GM12878 (cell line): Measurements from ENCODE around the gene ELMOD3. TPM values are rescaled to one million over a fixed set of nuclear protein-coding genes. Genes with fewer than 3 reads are reported as not detected.
A peak's percentile ranks its signal among the peaks of the same experiment; 100 is the strongest.

Experiments
- BACH1 ChIP-seq: fragments of 450-650 bp; IDR thresholded peaks from 2 replicates; pipeline ENCODE4 v1.6.1; 2017; ENCODE audit warnings: mild to moderate bottlenecking, borderline replicate concordance
- BHLHE40 ChIP-seq, 2 experiments: fragments of 450-650 bp in 1 of 2; IDR thresholded peaks; 2 replicates each; pipeline ENCODE4 v1.6.1; 2011 to 2017; ENCODE audit warnings: low read depth in 2 of 2, borderline replicate concordance in 1 of 2, improper control_type of control experiment in 1 of 2, low read length in 1 of 2, mild to moderate bottlenecking in 1 of 2
- CHD2 ChIP-seq: IDR thresholded peaks from 2 replicates; pipeline ENCODE4 v1.6.1; 2011; ENCODE audit warnings: low read depth, low read length, improper control_type of control experiment, borderline replicate concordance
- CREB1 ChIP-seq: IDR thresholded peaks from 2 replicates; pipeline ENCODE4 v1.6.1; 2012; ENCODE audit warnings: low read depth, mild to moderate bottlenecking, inconsistent platforms
- CREM ChIP-seq: IDR thresholded peaks from 2 replicates; pipeline ENCODE4 v1.6.1; 2014; ENCODE audit warnings: antibody characterized with exemption, low read depth
- GATAD2B ChIP-seq: fragments of 450-650 bp; conservative IDR thresholded peaks from 2 replicates; pipeline ENCODE4 v1.6.1; 2017; ENCODE audit warnings: low read depth, mild to moderate bottlenecking, moderate library complexity
- NFIC ChIP-seq: IDR thresholded peaks from 2 replicates; pipeline ENCODE4 v1.6.1; 2012; ENCODE audit warnings: low read depth, mild to moderate bottlenecking, inconsistent platforms, low read length, moderate library complexity
- NFYA ChIP-seq: IDR thresholded peaks from 2 replicates; pipeline ENCODE4 v1.6.1; 2011; ENCODE audit warnings: low read depth, mild to moderate bottlenecking, low read length, improper control_type of control experiment, borderline replicate concordance
- POU2F2 ChIP-seq: IDR thresholded peaks from 3 replicates; pipeline ENCODE4 v1.6.1; 2011; ENCODE audit warnings: low read depth, mild to moderate bottlenecking, low read length, borderline replicate concordance
- RELA ChIP-seq: fragments of 450-650 bp; IDR thresholded peaks from 2 replicates; pipeline ENCODE4 v1.8.0; 2014; ENCODE audit warnings: borderline replicate concordance; ENCODE audit not compliant: partially characterized antibody
- SREBF1 ChIP-seq: IDR thresholded peaks from 2 replicates; pipeline ENCODE4 v1.6.1; 2012; ENCODE audit warnings: mild to moderate bottlenecking, low read length
- TARDBP ChIP-seq: IDR thresholded peaks from 2 replicates; pipeline ENCODE4 v1.6.1; 2016; ENCODE audit warnings: borderline replicate concordance
- YY1 ChIP-seq: IDR thresholded peaks from 2 replicates; pipeline ENCODE4 v1.6.1; 2011; ENCODE audit warnings: low read depth, mild to moderate bottlenecking, low read length
- ZBED1 ChIP-seq: IDR thresholded peaks from 2 replicates; pipeline ENCODE4 v1.6.1; 2016; ENCODE audit warnings: borderline replicate concordance
- ZNF207 ChIP-seq: fragments of 450-650 bp; IDR thresholded peaks from 2 replicates; pipeline ENCODE4 v1.6.1; 2014; ENCODE audit warnings: antibody characterized with exemption, mild to moderate bottlenecking, borderline replicate concordance
- ZNF274 ChIP-seq: IDR thresholded peaks from one replicate; pipeline ENCODE4 v1.8.0; 2011; ENCODE audit not compliant: insufficient read length, insufficient read depth
- polyA plus RNA-seq, 11 experiments: library from polyadenylated mRNA; depleted of rRNA in 4 of 11; unstranded in 6 of 11; stranded (reverse) in 5 of 11; fragments of >200 nt; fragmentation: Nextera tagmentation in 4 of 11; fragmentation: Illumina TruSeq in 1 of 11; extraction: Ambion mirVana in 4 of 11; extraction: Trizol in 1 of 11; gene quantifications; 1 replicate in 1 of 11; 2 replicates in 10 of 11; pipeline versions ENCODE4 v1.2.1 to v1.2.3, GENCODE V29; 2011 to 2016; ENCODE audit warnings: inconsistent platforms in 2 of 11, missing spikeins in 2 of 11, low read depth in 1 of 11
- total RNA-seq, 4 experiments: library from RNA; depleted of rRNA in 3 of 4; stranded (reverse); fragments of >200 nt in 3 of 4; fragmentation: Illumina TruSeq in 1 of 4; extraction: Trizol in 1 of 4; gene quantifications; 2 replicates each; pipeline versions ENCODE4 v1.2.1 to v1.2.3, GENCODE V29; 2013 to 2021
- TF ChIP-seq, protein P1 (sequence below): fragments of 450-650 bp; IDR thresholded peaks from 2 replicates; pipeline ENCODE4 v1.6.1; 2017; ENCODE audit warnings: mild to moderate bottlenecking, moderate library complexity
- TF ChIP-seq, protein P2 (sequence below): fragments of 150-350 bp; IDR thresholded peaks from 2 replicates; pipeline ENCODE4 v1.6.1; 2016; ENCODE audit warnings: low read depth, low read length
- TF ChIP-seq, protein P3 (sequence below): fragments of 450-650 bp; IDR thresholded peaks from 2 replicates; pipeline ENCODE4 v1.6.1; 2016; ENCODE audit warnings: mild to moderate bottlenecking

Gene ELMOD3
- total and polyA plus RNA-seq, 10 of the 15 experiments (the other 5 are each of a cell fraction or from before 2014, with no cell fraction given): 1.2 to 19.1 (median 12.5) TPM

DNA sequence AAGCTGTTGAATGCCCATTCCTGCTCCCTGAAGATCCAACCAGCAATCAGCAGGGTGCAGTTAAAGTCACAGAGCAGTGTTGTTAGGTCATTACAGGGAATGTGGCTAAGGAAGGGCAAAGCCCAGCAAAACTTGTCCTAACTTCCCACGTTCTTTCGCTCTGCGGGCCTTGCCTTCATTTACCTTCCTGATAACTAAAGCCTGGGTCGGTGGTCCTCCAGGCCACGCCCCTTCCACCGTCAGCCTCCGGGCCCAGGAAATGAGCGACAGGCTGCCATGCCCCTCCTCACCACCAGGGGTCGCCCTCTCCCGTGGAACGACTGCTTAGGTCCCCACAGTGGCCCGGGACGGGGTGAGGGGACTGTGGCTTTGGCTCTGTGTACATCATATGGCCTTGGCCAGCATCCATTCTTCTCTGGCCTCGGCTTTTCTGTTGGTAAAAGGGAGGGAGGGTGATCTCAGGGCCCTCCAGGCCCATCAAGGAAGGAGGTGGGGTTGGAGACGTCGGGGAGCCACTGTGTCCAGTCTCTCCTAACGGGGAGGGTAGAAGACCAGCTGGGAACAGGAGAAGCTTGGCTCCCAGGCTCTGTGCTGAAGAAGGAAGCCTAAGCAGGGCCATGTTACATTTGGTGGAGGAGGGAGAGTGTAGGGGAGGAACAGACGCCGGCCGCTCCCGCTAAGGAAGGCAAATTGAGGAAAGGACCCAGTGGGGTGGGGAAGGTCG is 66.1 kb downstream of the ELMOD3 start (continued):
- TF ChIP-seq NFYA: no peak
- TF ChIP-seq TARDBP: 0 out of 2 replicates have a peak, but pooled peaks have one; percentile 56
- TF ChIP-seq, protein P1, sequence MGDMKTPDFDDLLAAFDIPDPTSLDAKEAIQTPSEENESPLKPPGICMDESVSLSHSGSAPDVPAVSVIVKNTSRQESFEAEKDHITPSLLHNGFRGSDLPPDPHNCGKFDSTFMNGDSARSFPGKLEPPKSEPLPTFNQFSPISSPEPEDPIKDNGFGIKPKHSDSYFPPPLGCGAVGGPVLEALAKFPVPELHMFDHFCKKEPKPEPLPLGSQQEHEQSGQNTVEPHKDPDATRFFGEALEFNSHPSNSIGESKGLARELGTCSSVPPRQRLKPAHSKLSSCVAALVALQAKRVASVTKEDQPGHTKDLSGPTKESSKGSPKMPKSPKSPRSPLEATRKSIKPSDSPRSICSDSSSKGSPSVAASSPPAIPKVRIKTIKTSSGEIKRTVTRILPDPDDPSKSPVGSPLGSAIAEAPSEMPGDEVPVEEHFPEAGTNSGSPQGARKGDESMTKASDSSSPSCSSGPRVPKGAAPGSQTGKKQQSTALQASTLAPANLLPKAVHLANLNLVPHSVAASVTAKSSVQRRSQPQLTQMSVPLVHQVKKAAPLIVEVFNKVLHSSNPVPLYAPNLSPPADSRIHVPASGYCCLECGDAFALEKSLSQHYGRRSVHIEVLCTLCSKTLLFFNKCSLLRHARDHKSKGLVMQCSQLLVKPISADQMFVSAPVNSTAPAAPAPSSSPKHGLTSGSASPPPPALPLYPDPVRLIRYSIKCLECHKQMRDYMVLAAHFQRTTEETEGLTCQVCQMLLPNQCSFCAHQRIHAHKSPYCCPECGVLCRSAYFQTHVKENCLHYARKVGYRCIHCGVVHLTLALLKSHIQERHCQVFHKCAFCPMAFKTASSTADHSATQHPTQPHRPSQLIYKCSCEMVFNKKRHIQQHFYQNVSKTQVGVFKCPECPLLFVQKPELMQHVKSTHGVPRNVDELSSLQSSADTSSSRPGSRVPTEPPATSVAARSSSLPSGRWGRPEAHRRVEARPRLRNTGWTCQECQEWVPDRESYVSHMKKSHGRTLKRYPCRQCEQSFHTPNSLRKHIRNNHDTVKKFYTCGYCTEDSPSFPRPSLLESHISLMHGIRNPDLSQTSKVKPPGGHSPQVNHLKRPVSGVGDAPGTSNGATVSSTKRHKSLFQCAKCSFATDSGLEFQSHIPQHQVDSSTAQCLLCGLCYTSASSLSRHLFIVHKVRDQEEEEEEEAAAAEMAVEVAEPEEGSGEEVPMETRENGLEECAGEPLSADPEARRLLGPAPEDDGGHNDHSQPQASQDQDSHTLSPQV: 0 out of 2 replicates have a peak, but pooled peaks have one; percentile 45
- no peak for TF ChIP-seq CREM
- TF ChIP-seq YY1: peak; percentile 72
- no peak for TF ChIP-seq SREBF1
- peak; percentile 91 for TF ChIP-seq ZNF207
- peak; percentile 59 for TF ChIP-seq RELA
- no peak for TF ChIP-seq NFIC
- no peak for TF ChIP-seq ZNF274
- peak; percentile 71; the same call in 1 of the 2 replicates for TF ChIP-seq GATAD2B
- peak; percentile 46; the same call in 1 of the 2 replicates for TF ChIP-seq BACH1
- TF ChIP-seq CHD2: 0 out of 2 replicates have a peak, but pooled peaks have one; percentile 29
- TF ChIP-seq, protein P2, sequence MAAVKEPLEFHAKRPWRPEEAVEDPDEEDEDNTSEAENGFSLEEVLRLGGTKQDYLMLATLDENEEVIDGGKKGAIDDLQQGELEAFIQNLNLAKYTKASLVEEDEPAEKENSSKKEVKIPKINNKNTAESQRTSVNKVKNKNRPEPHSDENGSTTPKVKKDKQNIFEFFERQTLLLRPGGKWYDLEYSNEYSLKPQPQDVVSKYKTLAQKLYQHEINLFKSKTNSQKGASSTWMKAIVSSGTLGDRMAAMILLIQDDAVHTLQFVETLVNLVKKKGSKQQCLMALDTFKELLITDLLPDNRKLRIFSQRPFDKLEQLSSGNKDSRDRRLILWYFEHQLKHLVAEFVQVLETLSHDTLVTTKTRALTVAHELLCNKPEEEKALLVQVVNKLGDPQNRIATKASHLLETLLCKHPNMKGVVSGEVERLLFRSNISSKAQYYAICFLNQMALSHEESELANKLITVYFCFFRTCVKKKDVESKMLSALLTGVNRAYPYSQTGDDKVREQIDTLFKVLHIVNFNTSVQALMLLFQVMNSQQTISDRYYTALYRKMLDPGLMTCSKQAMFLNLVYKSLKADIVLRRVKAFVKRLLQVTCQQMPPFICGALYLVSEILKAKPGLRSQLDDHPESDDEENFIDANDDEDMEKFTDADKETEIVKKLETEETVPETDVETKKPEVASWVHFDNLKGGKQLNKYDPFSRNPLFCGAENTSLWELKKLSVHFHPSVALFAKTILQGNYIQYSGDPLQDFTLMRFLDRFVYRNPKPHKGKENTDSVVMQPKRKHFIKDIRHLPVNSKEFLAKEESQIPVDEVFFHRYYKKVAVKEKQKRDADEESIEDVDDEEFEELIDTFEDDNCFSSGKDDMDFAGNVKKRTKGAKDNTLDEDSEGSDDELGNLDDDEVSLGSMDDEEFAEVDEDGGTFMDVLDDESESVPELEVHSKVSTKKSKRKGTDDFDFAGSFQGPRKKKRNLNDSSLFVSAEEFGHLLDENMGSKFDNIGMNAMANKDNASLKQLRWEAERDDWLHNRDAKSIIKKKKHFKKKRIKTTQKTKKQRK: no peak
- TF ChIP-seq BHLHE40 (IDR thresholded peaks at IDR 0.05; ENCODE audit: borderline replicate concordance in 1 of 2, low read depth in 2 of 2, low read length in 1 of 2): peak; percentile 44 to 60; a peak in 3 of 4 replicates
- TF ChIP-seq ZBED1: no peak
- TF ChIP-seq POU2F2: 0 out of 3 replicates have a peak, but pooled peaks have one; percentile 13
- no peak for TF ChIP-seq CREB1
- TF ChIP-seq, protein P3, sequence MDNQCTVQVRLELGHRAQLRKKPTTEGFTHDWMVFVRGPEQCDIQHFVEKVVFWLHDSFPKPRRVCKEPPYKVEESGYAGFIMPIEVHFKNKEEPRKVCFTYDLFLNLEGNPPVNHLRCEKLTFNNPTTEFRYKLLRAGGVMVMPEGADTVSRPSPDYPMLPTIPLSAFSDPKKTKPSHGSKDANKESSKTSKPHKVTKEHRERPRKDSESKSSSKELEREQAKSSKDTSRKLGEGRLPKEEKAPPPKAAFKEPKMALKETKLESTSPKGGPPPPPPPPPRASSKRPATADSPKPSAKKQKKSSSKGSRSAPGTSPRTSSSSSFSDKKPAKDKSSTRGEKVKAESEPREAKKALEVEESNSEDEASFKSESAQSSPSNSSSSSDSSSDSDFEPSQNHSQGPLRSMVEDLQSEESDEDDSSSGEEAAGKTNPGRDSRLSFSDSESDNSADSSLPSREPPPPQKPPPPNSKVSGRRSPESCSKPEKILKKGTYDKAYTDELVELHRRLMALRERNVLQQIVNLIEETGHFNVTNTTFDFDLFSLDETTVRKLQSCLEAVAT: peak; percentile 51; the same call in 1 of the 2 replicates
